Retinal pigment epithelial cell (primary cell): ENCODE results near the gene RTN4RL2.

ENCODE experiments used
- DNase-seq: peaks from one replicate; pipeline ENCODE4 v3.0.0-alpha.2; 2010; ENCODE audit warnings: low read depth
- H3K4me3 ChIP-seq: 2 replicates; pipeline ENCODE4 v1.5.1; 2011; ENCODE audit warnings: mild to moderate bottlenecking, low read length, control low read depth, moderate library complexity
- CTCF ChIP-seq: conservative IDR thresholded peaks from 2 replicates; pipeline ENCODE4 v1.5.1; 2011; ENCODE audit warnings: low read depth, low read length, control low read depth, inconsistent platforms

Gene RTN4RL2

GRCh38 chr11:57511741-57512430 lies 51.6 kb downstream of the RTN4RL2 start:
- DNase-seq: no peak
- H3K4me3 ChIP-seq: no peak overlapping the region
- TF ChIP-seq CTCF: no peak

GRCh38 chr11:57512646-57513451 lies 52.5 kb downstream of the RTN4RL2 start:
- no peak overlapping the region for H3K4me3 ChIP-seq
- TF ChIP-seq CTCF: no peak
- no peak for DNase-seq

GRCh38 chr11:57513452-57513795 lies 53.1 kb downstream of the RTN4RL2 start:
- H3K4me3 ChIP-seq: no peak overlapping the region
- no peak for TF ChIP-seq CTCF
- no peak for DNase-seq

GRCh38 chr11:57513911-57514537 lies 53.7 kb downstream of the RTN4RL2 start:
- no peak for DNase-seq
- no peak for TF ChIP-seq CTCF
- peak overlapping the region; percentile 68 for H3K4me3 ChIP-seq

GRCh38 chr11:57514538-57515331 lies 54.4 kb downstream of the RTN4RL2 start:
- no peak for DNase-seq
- no peak for TF ChIP-seq CTCF
- H3K4me3 ChIP-seq: peak overlapping the region; percentile 68

GRCh38 chr11:57515332-57516060 lies 55.2 kb downstream of the RTN4RL2 start, which contains the start of gene SLC43A1:
TSS of gene SLC43A1 (minus strand) at chr11:57515702. CDS start at chr11:57514111, 1,591 bp downstream.
- no peak for DNase-seq
- H3K4me3 ChIP-seq: peak within 1 kb of the TSS; percentile 68
- TF ChIP-seq CTCF: peak; percentile 3
